Naive thymus-derived CD4-positive, alpha-beta T cell (primary cell): Measurements from ENCODE around the gene SCGB1C1. TPM values are rescaled to one million over a fixed set of nuclear protein-coding genes. Genes with fewer than 3 reads are reported as not detected.
"Not testable (repeated sequence)": the region's sequence is repeated elsewhere in the genome, so short reads cannot be mapped to it uniquely, and the experiment has no call there.

ENCODE experiments used
- ATAC-seq: fragments of 150-1000 bp; cut with Tn5 transposase; 2 replicates; pipeline ENCODE4 v1.10.0; 2021; ENCODE audit warnings: mild to moderate bottlenecking, moderate library complexity
- CTCF ChIA-PET: fragments of 350-600 bp; sonication (Branson Sonifier 250); formaldehyde crosslinking; loops from one replicate; lab custom pipeline; 2021; ENCODE audit warnings: antibody characterized with exemption; lab: Charles Lee
- POLR2A ChIA-PET: fragments of 350-600 bp; sonication (Branson Sonifier 250); formaldehyde crosslinking; loops from one replicate; lab custom pipeline; 2021; ENCODE audit warnings: antibody characterized with exemption, inconsistent platforms; lab: Charles Lee
- DNase-seq, 9 donors: peaks; one replicate each; pipeline versions ENCODE4 v3.0.0 to v3.0.0-alpha.2; 2020 to 2022; ENCODE audit warnings: mixed read lengths in 1 of 9
- H3K27ac ChIP-seq: one replicate; pipeline ENCODE4 v1.7.0; 2013; ENCODE audit warnings: mild to moderate bottlenecking, low read depth, low read length, moderate library complexity
- H3K27me3 ChIP-seq, 2 donors: one replicate each; pipeline ENCODE4 v1.7.0; 2013; ENCODE audit warnings: low read length in 2 of 2, mild to moderate bottlenecking in 2 of 2, moderate library complexity in 2 of 2; ENCODE audit not compliant: control insufficient read depth in 2 of 2, insufficient read depth in 2 of 2
- H3K36me3 ChIP-seq, 3 experiments: 1 replicate in 2 of 3; 2 replicates in 1 of 3; pipeline ENCODE4 v1.7.0; 2013; ENCODE audit warnings: low read length in 3 of 3, mild to moderate bottlenecking in 3 of 3, moderate library complexity in 1 of 3; ENCODE audit not compliant: insufficient read depth in 3 of 3, control insufficient read depth in 2 of 3
- H3K4me1 ChIP-seq, 2 donors: one replicate each; pipeline ENCODE4 v1.7.0; 2013; ENCODE audit warnings: low read length in 2 of 2, mild to moderate bottlenecking in 2 of 2, moderate library complexity in 1 of 2; ENCODE audit not compliant: control insufficient read depth in 2 of 2, insufficient read depth in 2 of 2
- H3K4me3 ChIP-seq: 2 replicates; pipeline ENCODE4 v1.7.0; 2013; ENCODE audit warnings: mild to moderate bottlenecking, low read length
- H3K9me3 ChIP-seq, 3 experiments: 1 replicate in 2 of 3; 2 replicates in 1 of 3; pipeline ENCODE4 v1.7.0; 2013; ENCODE audit warnings: low read length in 3 of 3; ENCODE audit not compliant: control insufficient read depth in 2 of 3
- H3K27ac Mint-ChIP-seq, 9 donors: one replicate each; pipeline ENCODE4 v1.8.0; 2020 to 2022; ENCODE audit warnings: mixed read lengths in 9 of 9, mild to moderate bottlenecking in 8 of 9, moderate library complexity in 5 of 9, inconsistent platforms in 2 of 9
- H3K27me3 Mint-ChIP-seq, 5 donors: one replicate each; pipeline ENCODE4 v1.8.0; 2021 to 2022; ENCODE audit warnings: mixed read lengths in 5 of 5, mild to moderate bottlenecking in 1 of 5
- H3K36me3 Mint-ChIP-seq, 5 donors: one replicate each; pipeline ENCODE4 v1.8.0; 2020 to 2022; ENCODE audit warnings: mixed read lengths in 5 of 5, mild to moderate bottlenecking in 3 of 5, inconsistent platforms in 1 of 5
- H3K4me1 Mint-ChIP-seq, 7 donors: one replicate each; pipeline ENCODE4 v1.8.0; 2020 to 2022; ENCODE audit warnings: mixed read lengths in 7 of 7, mild to moderate bottlenecking in 3 of 7, inconsistent platforms in 1 of 7
- H3K4me3 Mint-ChIP-seq, 10 donors: one replicate each; pipeline ENCODE4 v1.8.0; 2020 to 2022; ENCODE audit warnings: mild to moderate bottlenecking in 10 of 10, mixed read lengths in 10 of 10, moderate library complexity in 6 of 10, inconsistent platforms in 2 of 10
- H3K9me3 Mint-ChIP-seq, 11 donors: one replicate each; pipeline ENCODE4 v1.8.0; 2020 to 2022; ENCODE audit warnings: mixed read lengths in 11 of 11, mild to moderate bottlenecking in 4 of 11, inconsistent platforms in 1 of 11, moderate library complexity in 1 of 11
- intact Hi-C, 2 donors: fragments of 100-400 bp; cut with micrococcal nuclease; formaldehyde crosslinking; loops; one replicate each; pipeline ENCODE4 v1.15.1; 2023
- polyA plus RNA-seq, 2 donors: library from polyadenylated mRNA; unstranded; fragments of 300-500 nt; fragmentation: Illumina TruSeq; gene quantifications; one replicate each; pipeline ENCODE4 v1.2.3, GENCODE V29; 2021
- total RNA-seq, 6 experiments: library from RNA in 5 of 6; stranded (reverse) in 5 of 6; gene quantifications; 1 replicate in 5 of 6; 2 replicates in 1 of 6; pipeline ENCODE4 v1.2.3 and lab custom pipeline; 2021 to 2026

Gene SCGB1C1
- total and polyA plus RNA-seq, 7 experiments from 2014 or later, result not detected

GRCh38 chr11:193481-193880 is 603 bp downstream of the SCGB1C1 start:
- ATAC-seq, H3K36me3 Mint-ChIP-seq, H3K27me3 ChIP-seq: not testable (repeated sequence)

DNA sequence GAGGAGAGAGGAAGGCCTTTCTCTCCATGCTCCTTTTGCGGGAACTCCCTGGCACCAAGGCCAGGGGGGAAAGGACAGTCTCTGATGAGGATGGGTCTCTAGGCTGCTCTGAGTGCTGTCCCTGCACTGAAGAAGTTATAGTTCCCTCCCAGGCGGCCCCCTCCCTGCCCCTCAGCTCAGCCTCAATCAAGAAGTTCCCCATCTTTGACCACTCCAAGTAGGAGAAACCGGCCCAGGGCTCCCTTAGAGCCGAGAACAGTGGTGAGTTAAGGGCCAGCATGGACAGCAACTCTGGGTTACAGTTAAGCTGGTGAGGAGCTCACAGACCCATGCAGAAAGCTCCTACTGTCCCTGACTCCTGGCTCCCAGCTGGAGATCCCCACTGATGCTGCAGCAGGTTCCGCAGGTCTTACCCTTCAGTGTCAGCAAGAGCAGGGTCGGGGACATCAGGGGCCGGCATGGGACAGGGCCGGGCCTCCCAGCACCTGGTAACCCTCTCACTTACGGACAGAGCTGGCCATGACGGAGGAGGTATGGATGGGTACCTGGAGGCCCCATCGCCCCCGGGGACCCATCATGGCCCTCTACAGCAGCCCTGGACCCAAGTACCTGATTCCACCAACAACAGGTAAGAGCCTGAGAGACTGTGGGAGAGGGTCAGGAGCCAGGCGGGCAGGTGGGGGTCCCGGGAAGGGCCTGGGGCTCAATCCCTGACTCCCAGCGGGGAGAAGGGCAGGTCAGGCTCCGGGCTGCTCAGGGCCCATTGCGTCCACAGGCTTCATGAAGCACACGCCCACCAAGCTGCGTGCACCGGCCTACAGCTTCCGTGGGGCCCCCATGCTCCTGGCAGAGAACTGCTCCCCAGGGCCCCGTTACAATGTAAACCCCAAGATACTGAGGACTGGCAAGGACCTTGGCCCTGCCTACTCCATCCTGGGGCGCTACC is 4.2 kb downstream of the SCGB1C1 start:
- ChIA-PET POLR2A (interaction anchor here (1.2 kb wide), 2 partner anchors 10 kb away, joined by 4 to 10 read pairs; partner anchors contain the start of genes BET1L and RIC8A), CTCF (no interaction called here)
- Histone ChIP-seq H3K4me3 (no peak overlapping the region), H3K27ac (no peak overlapping the region), H3K9me3 (no peaks in the 10 kb centered on the region), H3K4me1 (peaks cover 0 to 8% of the 10 kb centered on the region in 2 donors), H3K27me3 (no peaks in the 10 kb centered on the region), H3K36me3 (no peaks in the 10 kb centered on the region)
- Mint-ChIP-seq H3K36me3 (peaks cover 0 to 4% (median 0%) of the 10 kb centered on the region in 5 donors), H3K9me3 (no peaks in the 10 kb centered on the region), H3K27me3 (no peaks in the 10 kb centered on the region), H3K4me1 (peaks cover 7 to 18% (median 16%) of the 10 kb centered on the region in 7 donors), H3K27ac (no peak overlapping the region), H3K4me3 (no peak overlapping the region)
- ATAC-seq, result no peak
- peak in 2 of 9 donors; percentile 6 to 19 for DNase-seq
- intact Hi-C loops, result no loop called here

More at GRCh38 chr11:193481-193880, 603 bp downstream of the SCGB1C1 start:
- peak in 2 of 9 donors; percentile 5 to 19 for DNase-seq
- Mint-ChIP-seq H3K4me1 (peaks cover 0 to 15% (median 12%) of the 10 kb centered on the region in 7 donors), H3K27ac (peak overlapping the region in 1 of 9 donors; percentile 52)
- H3K27ac ChIP-seq, H3K4me3 Mint-ChIP-seq, H3K27me3 Mint-ChIP-seq, CTCF ChIA-PET, H3K4me3 ChIP-seq, POLR2A ChIA-PET, H3K36me3 ChIP-seq, H3K9me3 Mint-ChIP-seq, H3K4me1 ChIP-seq, H3K9me3 ChIP-seq: not testable (repeated sequence)
- intact Hi-C loops, result loop anchor here in 1 of 2 donors (5.0 kb wide), 1 partner anchor 259 kb away; the partner anchor contains the start of gene PTDSS2

DNA sequence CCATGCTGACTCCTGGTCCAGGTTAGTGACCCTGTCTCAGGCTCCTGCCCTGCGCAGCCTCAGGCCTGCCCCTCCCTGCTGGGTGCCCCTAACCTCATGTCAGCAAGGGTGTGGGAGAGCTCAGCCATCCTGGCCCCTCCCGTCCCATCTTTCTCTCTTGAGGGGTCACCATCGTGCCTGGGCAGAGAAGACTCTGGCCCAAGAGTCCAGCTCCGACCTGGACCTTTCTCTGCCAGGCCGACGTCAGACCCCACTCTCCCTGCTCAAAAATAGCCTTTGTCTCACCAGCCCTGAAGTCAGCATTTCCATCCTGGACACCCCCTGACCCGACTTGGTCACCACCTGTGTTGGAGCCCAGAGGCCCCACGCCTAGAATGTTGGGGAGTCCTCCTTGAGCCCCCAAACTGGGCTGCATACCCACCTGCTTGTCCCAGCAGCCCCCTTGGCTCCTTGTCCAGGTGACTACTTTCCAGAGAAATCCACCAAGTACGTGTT is 4.9 kb downstream of the SCGB1C1 start:
- Mint-ChIP-seq H3K4me3 (no peak overlapping the region), H3K36me3 (peaks cover 0 to 4% (median 0%) of the 10 kb centered on the region in 5 donors), H3K27ac (no peak overlapping the region), H3K4me1 (peaks cover 12 to 22% (median 20%) of the 10 kb centered on the region in 7 donors), H3K27me3 (no peaks in the 10 kb centered on the region), H3K9me3 (no peaks in the 10 kb centered on the region)
- CTCF ChIA-PET, result no interaction called here
- intact Hi-C loops, result no loop called here
- Histone ChIP-seq H3K4me1 (peaks cover 0 to 15% of the 10 kb centered on the region in 2 donors), H3K27me3 (no peaks in the 10 kb centered on the region), H3K9me3 (no peaks in the 10 kb centered on the region), H3K27ac (no peak overlapping the region), H3K36me3 (no peaks in the 10 kb centered on the region), H3K4me3 (no peak overlapping the region)
- POLR2A ChIA-PET, result interaction anchor here (1.2 kb wide), 1 partner anchor 9 kb away, joined by 4 read pairs; the partner anchor contains the start of genes BET1L and RIC8A
- ATAC-seq (peak; percentile 12), DNase-seq (peak in 2 of 9 donors; percentile 7 to 19)

DNA sequence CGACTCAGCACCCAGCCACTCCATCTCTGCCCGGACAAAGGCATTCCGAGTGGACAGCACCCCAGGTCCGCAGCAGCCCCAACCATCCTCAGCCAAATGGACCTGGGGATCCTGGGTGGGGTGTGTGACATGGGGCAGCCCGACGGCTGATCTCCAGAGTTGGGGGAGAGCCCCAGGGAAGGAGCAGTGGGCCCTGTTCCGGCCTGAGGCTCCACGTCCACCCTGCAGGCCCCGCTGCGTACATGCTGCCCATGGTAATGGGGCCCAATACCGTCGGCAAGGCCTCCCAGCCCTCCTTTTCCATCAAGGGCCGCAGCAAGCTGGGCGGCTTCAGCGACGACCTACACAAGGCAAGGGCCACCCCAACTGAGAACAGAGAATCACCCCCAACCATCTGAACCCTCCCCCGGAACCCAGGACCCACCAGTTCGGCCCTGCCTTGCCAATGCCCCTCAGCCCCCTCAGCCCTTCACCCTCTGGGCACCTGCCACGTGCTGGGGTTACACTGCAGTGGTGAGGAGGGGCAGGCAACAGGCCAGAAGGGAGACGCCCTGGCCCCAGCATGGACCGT is 5.4 kb downstream of the SCGB1C1 start:
- Mint-ChIP-seq H3K27ac (peak overlapping the region in 1 of 9 donors; percentile 58), H3K4me1 (peaks cover 17 to 28% (median 25%) of the 10 kb centered on the region in 7 donors), H3K27me3 (no peaks in the 10 kb centered on the region), H3K9me3 (no peaks in the 10 kb centered on the region), H3K36me3 (peaks cover 0 to 6% (median 4%) of the 10 kb centered on the region in 5 donors), H3K4me3 (no peak overlapping the region)
- DNase-seq, result peak in 2 of 9 donors; percentile 6 to 20
- H3K4me1 ChIP-seq, result peaks cover 0 to 19% of the 10 kb centered on the region in 2 donors
- no peak for ATAC-seq
- peaks cover 0 to 3% (median 0%) of the 10 kb centered on the region in 3 experiments for H3K36me3 ChIP-seq
- H3K9me3 ChIP-seq, result no peaks in the 10 kb centered on the region
- intact Hi-C loops, result no loop called here
- no peak overlapping the region for H3K27ac ChIP-seq
- no peaks in the 10 kb centered on the region for H3K27me3 ChIP-seq
- no peak overlapping the region for H3K4me3 ChIP-seq
- ChIA-PET POLR2A (interaction anchor here (0.6 to 1.2 kb wide), 2 partner anchors 9 to 144 kb away, joined by 3 to 4 read pairs; partner anchors contain the start of genes BET1L and RIC8A), CTCF (interaction anchor here (1.5 kb wide), 1 partner anchor 53 kb away, joined by 4 read pairs; no protein-coding TSS in a partner anchor)

- DNase-seq (peak in 1 of 9 donors; percentile 3), ATAC-seq (no peak)
- no peaks in the 10 kb centered on the region for H3K27me3 ChIP-seq
- H3K4me1 ChIP-seq, result peaks cover 2 to 27% of the 10 kb centered on the region in 2 donors
- no peaks in the 10 kb centered on the region for H3K9me3 ChIP-seq
- Mint-ChIP-seq H3K27ac (no peak overlapping the region), H3K9me3 (no peaks in the 10 kb centered on the region), H3K4me1 (peaks cover 25 to 35% (median 33%) of the 10 kb centered on the region in 7 donors), H3K36me3 (peaks cover 0 to 13% (median 4%) of the 10 kb centered on the region in 5 donors), H3K4me3 (no peak overlapping the region), H3K27me3 (no peaks in the 10 kb centered on the region)
- ChIA-PET POLR2A (interaction anchor here (0.6 to 0.9 kb wide), 2 partner anchors 36 to 143 kb away, joined by 3 read pairs; no protein-coding TSS in a partner anchor), CTCF (interaction anchor here (0.8 to 1.5 kb wide), 2 partner anchors 52 to 106 kb away, joined by 3 to 4 read pairs; no protein-coding TSS in a partner anchor)
- intact Hi-C loops, result no loop called here
- H3K4me3 ChIP-seq, result no peak overlapping the region
- H3K27ac ChIP-seq, result no peak overlapping the region
- peaks cover 2 to 11% (median 4%) of the 10 kb centered on the region in 3 experiments for H3K36me3 ChIP-seq
Measured at GRCh38 chr11:199004-199581, 6.2 kb downstream of the SCGB1C1 start.

- Mint-ChIP-seq H3K27me3 (no peaks in the 10 kb centered on the region), H3K4me3 (no peak overlapping the region), H3K9me3 (no peaks in the 10 kb centered on the region), H3K4me1 (peaks cover 26 to 42% (median 38%) of the 10 kb centered on the region in 7 donors), H3K27ac (peak overlapping the region in 1 of 9 donors; percentile 25), H3K36me3 (peaks cover 0 to 15% (median 8%) of the 10 kb centered on the region in 5 donors)
- Histone ChIP-seq H3K36me3 (peaks cover 4 to 18% (median 8%) of the 10 kb centered on the region in 3 experiments), H3K4me1 (peaks cover 9 to 34% of the 10 kb centered on the region in 2 donors), H3K9me3 (no peaks in the 10 kb centered on the region), H3K27me3 (no peaks in the 10 kb centered on the region), H3K27ac (no peak overlapping the region), H3K4me3 (no peak overlapping the region)
- DNase-seq, result peak in 2 of 9 donors; percentile 7 to 19
- CTCF ChIA-PET, result interaction anchor here (0.8 to 1.5 kb wide), 2 partner anchors 52 to 105 kb away, joined by 3 to 4 read pairs; no protein-coding TSS in a partner anchor
- no peak for ATAC-seq
- intact Hi-C loops, result no loop called here
- POLR2A ChIA-PET, result interaction anchor here (0.9 kb wide), 1 partner anchor 35 kb away, joined by 3 read pairs; no protein-coding TSS in a partner anchor
Measured at GRCh38 chr11:199782-200181, 6.9 kb downstream of the SCGB1C1 start.
